ENCODE results near the gene HMGCR.
"Not testable (repeated sequence)": the region's sequence is repeated elsewhere in the genome, so short reads cannot be mapped to it uniquely, and the experiment has no call there.

Gene HMGCR

DNA sequence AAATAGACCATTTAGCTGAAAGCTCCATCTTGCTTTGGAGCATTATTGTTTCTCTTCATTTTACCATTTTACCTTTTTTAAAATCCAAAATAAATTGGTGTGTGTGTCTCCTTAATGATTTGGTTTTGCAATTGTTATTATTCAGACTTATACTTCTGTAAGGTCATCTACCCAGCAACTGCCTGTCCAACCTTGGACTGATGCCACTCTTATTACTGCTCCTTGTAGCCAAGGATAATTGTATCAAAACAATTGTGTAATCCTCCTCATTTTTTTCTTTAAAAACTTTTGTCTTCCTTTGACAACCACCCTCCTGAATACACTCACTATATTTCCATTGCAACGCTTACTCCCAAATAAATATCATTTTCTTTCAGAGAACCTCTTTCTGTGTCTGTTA lies 30.3 kb upstream of the HMGCR start:
- Histone ChIP-seq H3K27me3 (ENCODE audit: control insufficient read depth, low read length) (no peaks in the 10 kb centered on the region), H3K79me2 (ENCODE audit: control insufficient read depth, low read length) (no peaks in the 10 kb centered on the region), H3K4me1 (ENCODE audit: control insufficient read depth, low read length) (no peaks in the 10 kb centered on the region), H3K9me3 (ENCODE audit: control insufficient read depth, insufficient read depth, low read length) (no peaks in the 10 kb centered on the region), H3K9me2 (replicated peaks; ENCODE audit: control insufficient read depth, low read length) (no peaks in the 10 kb centered on the region), H3K4me2 (ENCODE audit: low read length) (no peak overlapping the region), H3F3A (ENCODE audit: control insufficient read depth, insufficient read depth) (no peaks in the 10 kb centered on the region), H3K27ac (ENCODE audit: low read depth, low read length) (no peak overlapping the region), H3K4me3 (ENCODE audit: low read length) (no peak overlapping the region), H3K36me3 (ENCODE audit: control insufficient read depth, low read length) (no peaks in the 10 kb centered on the region), H4K20me1 (ENCODE audit: control insufficient read depth, insufficient read depth, low read depth, low read length) (no peaks in the 10 kb centered on the region)
- no peak for TF ChIP-seq EZH2phosphoT487 (IDR thresholded peaks at IDR 0.05; ENCODE audit: borderline replicate concordance, low read length)
- TF ChIP-seq, protein P1, sequence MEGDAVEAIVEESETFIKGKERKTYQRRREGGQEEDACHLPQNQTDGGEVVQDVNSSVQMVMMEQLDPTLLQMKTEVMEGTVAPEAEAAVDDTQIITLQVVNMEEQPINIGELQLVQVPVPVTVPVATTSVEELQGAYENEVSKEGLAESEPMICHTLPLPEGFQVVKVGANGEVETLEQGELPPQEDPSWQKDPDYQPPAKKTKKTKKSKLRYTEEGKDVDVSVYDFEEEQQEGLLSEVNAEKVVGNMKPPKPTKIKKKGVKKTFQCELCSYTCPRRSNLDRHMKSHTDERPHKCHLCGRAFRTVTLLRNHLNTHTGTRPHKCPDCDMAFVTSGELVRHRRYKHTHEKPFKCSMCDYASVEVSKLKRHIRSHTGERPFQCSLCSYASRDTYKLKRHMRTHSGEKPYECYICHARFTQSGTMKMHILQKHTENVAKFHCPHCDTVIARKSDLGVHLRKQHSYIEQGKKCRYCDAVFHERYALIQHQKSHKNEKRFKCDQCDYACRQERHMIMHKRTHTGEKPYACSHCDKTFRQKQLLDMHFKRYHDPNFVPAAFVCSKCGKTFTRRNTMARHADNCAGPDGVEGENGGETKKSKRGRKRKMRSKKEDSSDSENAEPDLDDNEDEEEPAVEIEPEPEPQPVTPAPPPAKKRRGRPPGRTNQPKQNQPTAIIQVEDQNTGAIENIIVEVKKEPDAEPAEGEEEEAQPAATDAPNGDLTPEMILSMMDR (IDR thresholded peaks at IDR 0.05; ENCODE audit: low read depth, low read length, poor library complexity, severe bottlenecking): no peak

GRCh38 chr5:75310212-75310611 lies 26.8 kb upstream of the HMGCR start:
- Histone ChIP-seq H3K36me3 (ENCODE audit: control insufficient read depth, low read length) (no peaks in the 10 kb centered on the region), H3K79me2 (ENCODE audit: control insufficient read depth, low read length) (no peaks in the 10 kb centered on the region), H3K4me3 (ENCODE audit: low read length) (no peak overlapping the region), H3F3A (ENCODE audit: control insufficient read depth, insufficient read depth) (no peaks in the 10 kb centered on the region), H3K9me2 (replicated peaks; ENCODE audit: control insufficient read depth, low read length) (no peaks in the 10 kb centered on the region), H3K4me1 (ENCODE audit: control insufficient read depth, low read length) (no peaks in the 10 kb centered on the region), H4K20me1 (ENCODE audit: control insufficient read depth, insufficient read depth, low read depth, low read length) (no peaks in the 10 kb centered on the region), H3K4me2 (ENCODE audit: low read length) (no peak overlapping the region), H3K27me3 (ENCODE audit: control insufficient read depth, low read length) (no peaks in the 10 kb centered on the region), H3K9me3 (ENCODE audit: control insufficient read depth, insufficient read depth, low read length) (no peaks in the 10 kb centered on the region), H3K27ac (ENCODE audit: low read depth, low read length) (no peak overlapping the region)
- TF ChIP-seq, protein P1 (IDR thresholded peaks at IDR 0.05; ENCODE audit: low read depth, low read length, poor library complexity, severe bottlenecking): no peak
- no peak for TF ChIP-seq EZH2phosphoT487 (IDR thresholded peaks at IDR 0.05; ENCODE audit: borderline replicate concordance, low read length)

DNA sequence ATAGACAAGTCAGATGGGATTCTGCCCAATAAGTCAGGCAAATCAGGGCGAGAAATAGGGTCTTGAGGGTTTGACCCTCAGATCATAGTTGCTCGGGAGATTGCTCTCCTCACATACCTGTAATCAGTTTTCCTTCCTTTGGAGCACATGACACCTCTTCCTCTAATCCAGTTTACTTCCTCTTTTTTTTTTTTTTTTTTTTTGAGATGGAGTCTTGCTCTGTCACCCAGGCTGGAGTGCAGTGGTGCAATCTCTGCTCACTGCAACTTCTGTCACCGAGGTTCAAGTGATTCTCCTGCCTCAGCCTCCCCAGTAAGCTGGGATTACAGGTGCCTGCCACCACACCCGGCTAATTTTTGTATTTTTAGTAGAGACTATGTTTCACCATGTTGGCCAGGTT lies 17.9 kb upstream of the HMGCR start:
- H3K79me2 ChIP-seq (ENCODE audit: control insufficient read depth, low read length); H3K27ac ChIP-seq (ENCODE audit: low read depth, low read length); H3K4me3 ChIP-seq (ENCODE audit: low read length); H3K9me2 ChIP-seq (replicated peaks; ENCODE audit: control insufficient read depth, low read length); H3F3A ChIP-seq (ENCODE audit: control insufficient read depth, insufficient read depth); H3K36me3 ChIP-seq (ENCODE audit: control insufficient read depth, low read length); H3K9me3 ChIP-seq (ENCODE audit: control insufficient read depth, insufficient read depth, low read length); H3K27me3 ChIP-seq (ENCODE audit: control insufficient read depth, low read length); H4K20me1 ChIP-seq (ENCODE audit: control insufficient read depth, insufficient read depth, low read depth, low read length): not testable (repeated sequence)
- Histone ChIP-seq H3K4me1 (ENCODE audit: control insufficient read depth, low read length) (peaks cover 12% of the 10 kb centered on the region), H3K4me2 (ENCODE audit: low read length) (0 out of 2 replicates have a peak overlapping the region, but pooled peaks have one; percentile 10)

GRCh38 chr5:75319638-75320037 lies 17.4 kb upstream of the HMGCR start:
- Histone ChIP-seq H3K9me3 (ENCODE audit: control insufficient read depth, insufficient read depth, low read length) (no peaks in the 10 kb centered on the region), H3K4me1 (ENCODE audit: control insufficient read depth, low read length) (peaks cover 12% of the 10 kb centered on the region), H3K36me3 (ENCODE audit: control insufficient read depth, low read length) (no peaks in the 10 kb centered on the region), H3K27me3 (ENCODE audit: control insufficient read depth, low read length) (no peaks in the 10 kb centered on the region), H3K27ac (ENCODE audit: low read depth, low read length) (no peak overlapping the region), H3K4me3 (ENCODE audit: low read length) (no peak overlapping the region), H3K9me2 (replicated peaks; ENCODE audit: control insufficient read depth, low read length) (no peaks in the 10 kb centered on the region), H3K79me2 (ENCODE audit: control insufficient read depth, low read length) (no peaks in the 10 kb centered on the region), H3F3A (ENCODE audit: control insufficient read depth, insufficient read depth) (no peaks in the 10 kb centered on the region), H3K4me2 (ENCODE audit: low read length) (0 out of 2 replicates have a peak overlapping the region, but pooled peaks have one; percentile 10), H4K20me1 (ENCODE audit: control insufficient read depth, insufficient read depth, low read depth, low read length) (no peaks in the 10 kb centered on the region)
- TF ChIP-seq, protein P1 (IDR thresholded peaks at IDR 0.05; ENCODE audit: low read depth, low read length, poor library complexity, severe bottlenecking): no peak
- no peak for TF ChIP-seq EZH2phosphoT487 (IDR thresholded peaks at IDR 0.05; ENCODE audit: borderline replicate concordance, low read length)

All from DOHH2 (cell line).